Thoracic aorta (tissue), 2 donors: ENCODE results near the gene KIFBP. TPM values are rescaled to one million over a fixed set of nuclear protein-coding genes. Genes with fewer than 3 reads are reported as not detected.
"Not testable (repeated sequence)": the region's sequence is repeated elsewhere in the genome, so short reads cannot be mapped to it uniquely, and the experiment has no call there.

ENCODE experiments used
- ATAC-seq: fragments of 150-250 bp; one replicate; pipeline ENCODE4 v1.8.0; 2017; ENCODE audit warnings: low read depth; ENCODE audit not compliant: insufficient number of reproducible peaks, low FRiP score
- DNase-seq: peaks from one replicate; pipeline ENCODE4 v3.0.0-alpha.2; 2020; ENCODE audit warnings: low spot score
- H3K27ac ChIP-seq, 2 donors: fragments of 200-600 bp; sonication (generic); 1 replicate in 1 of 2; 2 replicates in 1 of 2; pipeline ENCODE4 v1.5.1; 2016; ENCODE audit warnings: mild to moderate bottlenecking in 2 of 2, moderate library complexity in 2 of 2
- H3K27me3 ChIP-seq: fragments of 200-600 bp; sonication (generic); replicated peaks from 2 replicates; pipeline ENCODE4 v1.6.0; 2016; ENCODE audit warnings: mild to moderate bottlenecking; ENCODE audit not compliant: insufficient read depth
- H3K36me3 ChIP-seq: fragments of 200-600 bp; sonication (generic); one replicate; pipeline ENCODE4 v1.5.1; 2016
- H3K4me1 ChIP-seq, 2 donors: fragments of 200-600 bp; sonication (generic); 1 replicate in 1 of 2; 2 replicates in 1 of 2; pipeline versions ENCODE4 v1.5.1 to v1.6.0; 2016; ENCODE audit warnings: low read depth in 2 of 2, mild to moderate bottlenecking in 1 of 2; ENCODE audit not compliant: control insufficient read depth in 1 of 2
- H3K4me3 ChIP-seq: fragments of 200-600 bp; sonication (generic); 2 replicates; pipeline ENCODE4 v1.5.1; 2016; ENCODE audit warnings: mild to moderate bottlenecking
- H3K9me3 ChIP-seq: fragments of 200-600 bp; sonication (generic); 2 replicates; pipeline ENCODE4 v1.5.1; 2016
- CTCF ChIP-seq: fragments of 200-600 bp; sonication (generic); IDR thresholded peaks from one replicate; pipeline ENCODE4 v1.5.1; 2019; ENCODE audit warnings: antibody characterized with exemption
- total RNA-seq, 2 donors: library from RNA; depleted of rRNA; stranded (reverse); fragments of >200 nt; gene quantifications; one replicate each; pipeline versions ENCODE4 v1.1.0 to v1.2.3, GENCODE V29; 2016

The KIFBP gene
- total RNA-seq, 2 donors from 2014 or later: 31.3 to 45.1 TPM

GRCh38 chr10:68959695-68960527 is 28.7 kb upstream of the KIFBP start:
- no peak for TF ChIP-seq CTCF
- Histone ChIP-seq H3K27me3 (no peaks in the 10 kb centered on the region), H3K4me1 (peaks cover 6 to 23% of the 10 kb centered on the region in 2 donors), H3K4me3 (no peak overlapping the region), H3K36me3 (peaks cover 26% of the 10 kb centered on the region), H3K9me3 (no peaks in the 10 kb centered on the region), H3K27ac (no peak overlapping the region)
- ATAC-seq (no peak), DNase-seq (no peak)

- no peak overlapping the region for H3K4me3 ChIP-seq
- H3K4me1 ChIP-seq: peaks cover 0 to 7% of the 10 kb centered on the region in 2 donors
- DNase-seq (no peak), ATAC-seq (no peak)
- no peaks in the 10 kb centered on the region for H3K27me3 ChIP-seq
- no peak overlapping the region for H3K27ac ChIP-seq
- H3K36me3 ChIP-seq: peaks cover 52% of the 10 kb centered on the region
- no peaks in the 10 kb centered on the region for H3K9me3 ChIP-seq
- TF ChIP-seq CTCF: no peak
Observed at GRCh38 chr10:68963151-68963550, 25.5 kb upstream of the KIFBP start.

GRCh38 chr10:68973975-68974374 is 14.6 kb upstream of the KIFBP start:
- ATAC-seq (no peak), DNase-seq (no peak)
- H3K9me3 ChIP-seq: no peaks in the 10 kb centered on the region
- H3K4me3 ChIP-seq: no peak overlapping the region
- H3K27me3 ChIP-seq: no peaks in the 10 kb centered on the region
- H3K27ac ChIP-seq: no peak overlapping the region
- H3K36me3 ChIP-seq: peaks cover 79% of the 10 kb centered on the region
- no peak for TF ChIP-seq CTCF
- H3K4me1 ChIP-seq: no peaks in the 10 kb centered on the region

GRCh38 chr10:68975936-68976473 is 12.6 kb upstream of the KIFBP start:
- H3K4me3 ChIP-seq, H3K4me1 ChIP-seq, ATAC-seq, DNase-seq, H3K27ac ChIP-seq, H3K27me3 ChIP-seq, H3K9me3 ChIP-seq: not testable (repeated sequence)
- peaks cover 75% of the 10 kb centered on the region for H3K36me3 ChIP-seq

GRCh38 chr10:68979738-68980137 is 8.9 kb upstream of the KIFBP start:
- not testable (repeated sequence) for DNase-seq, H3K4me3 ChIP-seq, H3K27ac ChIP-seq, H3K4me1 ChIP-seq, H3K9me3 ChIP-seq, H3K27me3 ChIP-seq, ATAC-seq
- peaks cover 50% of the 10 kb centered on the region for H3K36me3 ChIP-seq

GRCh38 chr10:68981074-68981473 is 7.5 kb upstream of the KIFBP start:
- ATAC-seq (no peak), DNase-seq (no peak)
- Histone ChIP-seq H3K27me3 (no peaks in the 10 kb centered on the region), H3K4me3 (no peak overlapping the region), H3K36me3 (peaks cover 41% of the 10 kb centered on the region), H3K9me3 (no peaks in the 10 kb centered on the region), H3K27ac (no peak overlapping the region), H3K4me1 (no peaks in the 10 kb centered on the region)
- no peak for TF ChIP-seq CTCF
